Right renal pelvis (tissue), 4 donors: ENCODE results near the gene TBL1X. TPM values are rescaled to one million over a fixed set of nuclear protein-coding genes. Genes with fewer than 3 reads are reported as not detected.
A peak's percentile ranks its signal among the peaks of the same experiment; 100 is the strongest.

ENCODE experiments used
- DNase-seq, 4 donors: peaks; one replicate each; pipeline ENCODE4 v3.0.0-alpha.2; 2013; ENCODE audit warnings: low read depth in 4 of 4, low spot score in 3 of 4, missing footprints in 1 of 4
- polyA plus RNA-seq, 4 donors: library from polyadenylated mRNA; unstranded; fragments of 120-200 nt; gene quantifications; one replicate each; pipeline ENCODE4 v1.2.1, GENCODE V29; 2013; ENCODE audit not compliant: insufficient read length in 4 of 4

The TBL1X gene
- polyA plus RNA-seq, 4 donors = 25.1 to 26.8 (median 26.3) TPM

DNA sequence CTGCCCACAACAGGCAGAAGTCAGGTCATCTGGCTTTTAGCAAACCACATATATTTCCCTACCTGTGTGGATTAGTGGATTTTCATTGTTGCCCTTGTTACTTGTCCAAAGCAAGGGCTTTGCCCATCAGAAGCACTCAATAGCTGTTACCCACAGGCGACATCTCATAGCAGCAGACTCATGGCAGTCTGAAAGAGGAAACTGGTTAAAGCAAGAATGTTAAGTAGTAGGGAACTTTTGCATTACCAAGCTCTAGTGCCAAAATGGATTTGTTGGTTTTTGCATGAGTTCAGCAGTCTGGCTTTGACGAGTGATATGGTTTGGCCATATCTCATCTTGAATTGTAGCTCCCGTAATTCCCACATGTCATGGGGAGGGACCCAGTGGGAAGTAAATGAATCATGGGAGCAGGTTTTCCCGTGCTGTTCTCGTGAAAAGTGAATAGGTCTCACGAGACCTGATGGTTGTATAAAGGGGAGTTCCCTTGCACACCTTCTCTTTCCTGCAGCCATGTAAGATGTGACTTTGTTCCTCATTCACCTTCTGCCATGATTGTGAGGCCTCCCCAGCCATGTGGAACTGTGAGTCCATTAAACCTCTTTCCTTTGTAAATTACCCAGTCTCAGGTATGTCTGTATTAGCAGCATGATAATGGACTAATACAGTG lies 192.9 kb downstream of the TBL1X start:
- DNase-seq = no peak

DNA sequence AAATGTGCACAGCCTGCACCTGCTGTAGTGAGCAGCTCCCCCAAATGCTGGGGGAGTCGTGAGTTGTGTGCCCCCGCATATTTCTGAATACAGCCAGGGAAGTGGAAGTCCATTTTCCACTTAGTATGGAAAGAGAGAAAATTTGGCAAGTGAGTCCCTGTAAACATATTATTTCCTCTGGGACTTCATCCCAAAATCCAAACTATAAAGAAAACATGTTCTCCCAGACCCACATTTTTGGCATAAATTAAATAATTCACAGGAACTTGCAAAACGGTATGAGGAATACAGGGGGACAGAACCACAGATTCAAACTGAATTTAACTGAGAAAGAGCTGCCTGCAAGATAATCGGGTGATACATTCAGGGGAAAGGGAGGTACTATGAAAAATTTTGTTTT lies 193.6 kb downstream of the TBL1X start:
- no peak for DNase-seq

DNA sequence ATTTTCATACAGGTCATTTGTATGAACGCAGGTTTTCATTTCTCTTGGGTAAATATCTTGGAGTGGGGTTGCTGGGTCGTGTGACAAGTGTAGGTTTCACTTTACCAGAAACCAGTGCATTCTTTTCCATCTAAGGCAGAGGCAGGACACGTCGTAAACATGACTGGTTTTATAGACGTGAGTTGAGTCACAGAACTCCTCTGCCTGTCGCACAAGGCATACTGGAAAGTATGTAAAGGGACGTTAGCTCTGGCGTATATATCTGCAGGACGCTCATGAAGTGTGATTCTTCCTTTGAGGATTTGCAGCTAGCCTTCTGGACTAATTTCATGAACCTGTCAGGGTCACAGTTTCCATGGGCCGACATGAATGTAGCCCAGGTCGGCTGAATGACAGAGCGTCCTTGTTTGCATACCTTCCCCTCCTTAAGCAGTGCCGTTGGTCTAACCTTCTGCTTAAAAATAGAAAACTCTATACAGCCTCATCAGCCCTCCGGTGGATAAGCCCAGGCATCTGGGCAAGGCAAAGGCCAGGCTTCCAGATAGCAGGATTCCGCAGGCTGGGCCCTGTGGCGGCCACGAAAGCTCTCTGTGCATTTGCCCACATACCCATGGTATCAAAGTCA lies 194.8 kb downstream of the TBL1X start:
- DNase-seq = no peak

DNA sequence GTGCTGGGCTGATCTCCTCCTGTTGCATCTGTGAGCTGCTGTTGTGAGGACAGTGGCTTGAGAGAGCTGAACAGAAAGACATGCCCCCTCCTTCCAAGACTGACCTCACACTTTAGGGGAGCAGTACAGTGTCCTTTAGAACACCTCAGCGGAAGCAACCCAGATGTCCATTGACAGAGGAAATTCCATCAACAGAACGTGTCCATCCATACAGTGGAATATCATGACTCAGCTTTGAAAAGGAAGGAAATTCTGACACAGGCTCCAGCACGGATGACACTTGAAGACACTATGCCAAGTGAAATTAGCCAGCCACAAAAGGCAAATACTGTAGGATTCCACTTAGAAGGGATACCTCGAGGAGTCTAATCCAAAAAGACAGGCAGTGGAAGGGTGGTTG lies 197.3 kb downstream of the TBL1X start:
- DNase-seq = no peak

DNA sequence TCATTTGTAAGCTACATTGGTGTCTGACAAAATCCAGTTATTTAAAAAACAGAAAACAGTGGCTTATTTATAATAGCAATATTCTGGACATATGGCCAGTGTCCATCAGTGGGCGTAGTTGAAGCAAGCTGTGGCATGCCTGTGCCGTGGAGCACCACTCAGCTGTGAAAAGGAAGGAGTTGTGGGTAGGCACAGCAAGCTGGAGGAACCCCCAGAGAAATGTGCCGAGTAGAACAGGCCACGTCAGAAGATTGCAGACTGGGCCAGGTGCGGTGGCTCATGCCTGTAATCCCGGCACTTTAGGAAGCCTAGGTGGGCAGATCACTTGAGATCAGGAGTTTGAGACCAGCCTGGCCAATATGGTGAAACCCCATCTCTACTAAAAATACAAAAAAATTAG lies 198.4 kb downstream of the TBL1X start:
- no peak for DNase-seq

DNA sequence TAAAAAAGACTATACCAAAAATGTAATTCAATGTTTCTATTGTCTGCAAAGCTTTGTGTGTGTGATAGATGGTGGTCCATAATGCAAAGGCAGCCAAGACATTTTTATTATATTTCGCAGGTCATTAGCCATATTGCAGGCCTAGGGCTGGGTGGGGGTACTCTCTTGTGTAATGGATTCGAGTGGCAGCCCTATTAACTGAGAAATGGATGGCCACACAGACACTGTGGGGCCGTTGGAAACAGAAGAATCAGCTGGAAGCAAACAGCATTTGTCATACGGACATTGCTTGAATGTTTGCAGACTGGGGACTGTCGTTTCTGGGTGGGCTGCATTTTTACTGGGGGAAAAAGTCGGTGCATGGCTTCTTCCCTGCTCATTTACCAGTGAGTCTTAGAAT lies 199.4 kb downstream of the TBL1X start:
- DNase-seq = no peak

DNA sequence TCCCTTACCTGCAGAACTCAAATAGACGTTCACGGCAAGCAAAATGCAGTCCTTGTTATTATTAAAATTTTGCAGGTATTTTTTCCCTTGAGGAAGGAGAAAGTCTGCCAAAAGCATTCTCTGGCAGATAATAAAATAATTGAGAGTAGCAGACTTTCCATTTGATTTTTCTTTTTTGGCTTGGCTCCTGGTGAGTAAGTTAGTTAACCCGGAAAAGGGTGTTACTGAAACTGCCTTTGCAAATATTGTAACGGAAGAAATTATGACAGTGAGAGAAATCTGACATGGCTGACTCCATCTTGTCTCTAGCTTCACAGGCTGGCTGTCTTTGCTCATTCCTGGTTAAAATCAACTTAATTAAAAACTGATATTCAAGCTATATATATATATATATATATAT lies 200.3 kb downstream of the TBL1X start:
- DNase-seq = no peak

DNA sequence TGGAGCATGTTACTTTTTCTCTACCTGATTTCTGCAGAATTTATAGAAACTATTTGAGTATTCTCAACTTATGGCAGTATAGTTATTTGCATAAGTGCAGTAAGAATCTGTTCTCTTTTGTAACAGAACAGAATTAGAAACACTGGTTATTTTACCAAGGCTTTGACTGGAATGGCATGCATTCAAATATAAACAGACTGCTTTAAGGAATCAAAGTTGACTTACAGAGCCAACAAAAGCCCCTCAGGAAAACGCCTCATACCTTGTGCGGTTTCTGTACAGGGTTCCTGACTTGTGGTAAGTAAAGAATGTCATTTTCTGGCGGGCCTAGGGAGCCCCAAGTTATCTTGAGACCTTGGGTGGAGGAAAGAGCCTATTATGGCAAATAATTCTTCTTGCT lies 203.7 kb downstream of the TBL1X start:
- no peak for DNase-seq

DNA sequence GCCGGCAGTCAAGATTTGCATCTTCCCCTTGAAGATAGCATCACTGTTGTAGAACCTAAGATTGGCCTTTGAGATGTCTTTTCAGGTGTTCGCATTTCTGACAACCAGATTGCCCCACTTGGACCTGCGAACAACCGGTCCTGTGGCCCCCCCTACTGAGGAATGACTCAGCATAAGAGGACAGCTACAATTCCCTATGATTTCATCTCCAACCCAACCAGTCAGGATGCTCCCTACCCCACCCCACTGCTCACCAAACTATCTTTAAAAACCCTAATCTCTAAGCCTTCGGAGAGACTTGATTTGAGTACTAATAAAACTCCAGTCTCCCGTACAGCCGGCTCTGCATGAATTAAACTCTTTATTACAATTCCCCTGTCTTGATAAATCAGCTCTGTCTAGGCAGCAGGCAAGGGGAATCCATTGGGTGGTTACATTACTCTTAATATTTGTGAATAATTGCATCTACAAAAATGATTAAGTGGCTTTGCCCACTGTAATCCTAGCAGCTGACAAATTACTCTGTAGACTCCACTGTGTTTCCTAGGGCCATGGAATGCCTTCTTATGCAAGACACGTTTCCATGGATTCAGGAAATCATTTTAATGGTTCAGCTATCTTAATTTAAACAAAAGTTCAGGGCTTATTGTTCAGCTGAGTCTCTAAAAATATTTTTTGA lies 205.4 kb downstream of the TBL1X start:
- no peak for DNase-seq

DNA sequence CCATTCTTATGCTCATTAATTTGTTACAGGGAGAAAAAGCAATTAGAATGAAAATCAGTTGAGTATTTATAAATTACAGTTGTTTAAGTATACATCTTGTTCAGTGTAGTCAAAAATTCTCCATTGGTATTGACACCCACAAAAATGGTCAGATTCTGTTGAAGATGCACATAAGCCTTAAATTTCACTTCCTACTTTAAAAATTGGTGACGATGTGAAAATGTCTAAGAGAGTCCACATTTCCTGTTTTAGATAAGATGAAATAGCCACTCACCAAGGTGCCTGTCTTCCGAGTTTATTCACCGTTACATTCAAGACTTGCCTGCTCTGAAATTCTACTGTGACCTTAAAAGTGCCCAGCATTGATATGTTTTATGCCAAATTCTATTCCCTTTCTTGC lies 207.1 kb downstream of the TBL1X start:
- DNase-seq = no peak

DNA sequence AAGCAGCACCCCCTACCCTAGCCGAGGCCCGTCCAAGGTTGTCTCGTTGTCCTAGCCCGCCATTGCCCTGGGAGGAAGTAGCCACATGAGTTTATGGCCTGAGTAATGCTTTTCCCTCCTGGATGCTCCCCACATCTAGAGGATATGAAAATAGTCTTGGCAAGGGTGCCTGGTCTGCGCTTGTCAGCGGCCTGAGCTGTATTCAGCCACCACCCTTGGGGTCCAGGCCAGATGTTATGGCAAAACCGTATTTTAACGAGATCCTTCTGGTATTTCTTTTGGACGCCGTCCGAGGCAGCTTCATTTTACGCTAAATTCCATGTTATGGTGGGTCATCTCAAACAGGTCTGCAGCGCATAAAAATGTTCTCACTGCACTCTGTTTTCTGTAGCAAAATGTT lies 211.4 kb downstream of the TBL1X start:
- no peak for DNase-seq

DNA sequence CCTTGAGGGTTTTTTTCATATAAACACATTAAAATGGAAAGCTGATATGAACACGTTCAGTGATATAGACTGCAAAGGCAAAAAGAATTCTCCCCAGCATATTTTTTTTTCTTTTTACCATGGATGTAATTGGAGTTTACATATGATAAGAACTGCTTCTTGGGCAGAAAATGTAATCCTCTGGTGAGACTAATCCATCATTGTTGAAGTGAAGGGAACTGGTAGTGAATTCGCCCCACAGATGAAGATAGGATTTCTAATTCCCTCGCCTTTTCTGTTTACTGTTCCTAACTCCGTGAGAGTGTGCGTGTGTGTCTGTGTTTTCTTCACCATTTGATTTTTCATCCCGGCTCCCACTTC lies 211.9 kb downstream of the TBL1X start:
- no peak for DNase-seq

DNA sequence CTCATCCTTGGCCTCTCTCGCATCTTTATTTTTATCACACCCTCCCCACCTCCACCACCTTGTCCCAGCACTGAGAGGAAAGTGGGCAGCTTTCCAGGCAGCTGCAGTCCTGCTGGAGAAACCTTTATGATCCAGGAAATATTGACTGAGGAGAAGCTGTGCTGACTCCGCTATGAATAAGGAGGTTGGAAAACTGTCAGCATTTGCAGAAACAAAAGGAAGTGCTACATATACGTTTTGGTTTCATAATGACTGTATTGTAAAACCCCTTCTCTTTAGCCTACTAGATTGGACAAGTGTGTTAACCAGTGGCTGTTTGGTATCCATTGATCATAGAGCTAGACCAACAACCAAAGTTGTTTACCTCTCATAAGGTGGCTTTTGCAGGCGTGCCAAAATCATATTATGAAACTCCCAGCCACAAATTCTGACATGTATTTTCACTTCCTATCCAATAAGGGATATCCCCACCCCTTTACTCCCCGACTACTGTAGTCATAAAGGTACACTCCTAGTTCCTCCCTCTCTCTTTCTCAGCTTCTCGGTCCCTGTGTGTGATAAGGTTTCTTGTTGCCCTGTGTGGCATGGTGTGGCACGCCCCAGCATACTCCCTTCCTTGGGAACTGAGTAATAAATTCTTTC lies 212.4 kb downstream of the TBL1X start:
- DNase-seq = no peak

DNA sequence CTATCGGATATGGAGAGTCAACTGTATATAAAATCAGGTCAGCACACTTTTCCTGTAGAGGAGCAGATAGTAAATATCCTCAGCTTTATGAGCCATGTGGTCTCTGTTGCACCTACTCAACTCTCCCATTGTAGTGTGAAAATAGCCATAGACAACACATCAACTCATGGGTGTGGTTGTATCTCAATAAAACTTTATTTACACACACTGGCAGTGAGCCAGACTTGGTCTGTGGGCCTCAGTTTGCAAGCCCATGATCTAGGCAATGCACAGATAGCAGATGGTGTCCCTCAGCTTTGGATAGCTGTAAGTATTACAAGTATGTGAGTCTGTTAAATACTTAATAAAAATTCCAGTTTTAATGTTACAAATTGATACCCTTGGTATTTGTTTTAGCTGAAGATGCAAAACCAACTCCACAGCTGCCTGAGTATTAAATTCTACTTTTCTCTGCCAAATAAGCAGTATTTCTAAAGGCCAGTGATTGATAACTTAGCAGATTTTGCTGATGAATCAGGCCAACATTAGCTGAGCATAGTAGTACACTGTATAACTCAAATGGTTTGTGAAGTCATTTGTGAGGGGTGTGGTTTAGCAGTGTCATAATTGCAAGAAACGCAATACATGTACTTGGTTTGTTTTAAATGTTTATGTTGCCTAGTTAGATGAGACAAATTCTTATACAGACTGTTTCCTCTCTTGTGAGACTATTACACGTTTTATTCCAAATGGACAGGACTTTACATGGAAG lies 213.5 kb downstream of the TBL1X start:
- no peak for DNase-seq

DNA sequence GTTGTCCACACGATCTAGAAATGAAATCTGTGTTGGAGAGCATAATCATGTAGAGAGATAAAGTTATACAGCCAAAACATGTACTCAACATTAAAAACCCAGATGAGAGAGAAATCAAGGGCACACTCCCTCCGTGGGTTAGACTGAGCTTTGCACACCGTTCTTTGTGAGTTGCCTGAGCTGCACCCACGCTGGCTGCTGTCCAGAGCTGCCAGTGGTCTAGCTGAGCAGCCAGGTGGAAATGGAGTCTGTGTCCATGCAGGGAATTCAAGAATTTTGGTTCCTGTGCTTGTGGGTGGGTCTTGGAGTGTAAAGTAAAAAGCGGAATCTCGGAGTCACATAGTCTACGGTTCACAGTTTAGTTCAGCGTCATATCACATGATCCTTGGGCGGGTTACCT lies 216.2 kb downstream of the TBL1X start:
- no peak for DNase-seq

DNA sequence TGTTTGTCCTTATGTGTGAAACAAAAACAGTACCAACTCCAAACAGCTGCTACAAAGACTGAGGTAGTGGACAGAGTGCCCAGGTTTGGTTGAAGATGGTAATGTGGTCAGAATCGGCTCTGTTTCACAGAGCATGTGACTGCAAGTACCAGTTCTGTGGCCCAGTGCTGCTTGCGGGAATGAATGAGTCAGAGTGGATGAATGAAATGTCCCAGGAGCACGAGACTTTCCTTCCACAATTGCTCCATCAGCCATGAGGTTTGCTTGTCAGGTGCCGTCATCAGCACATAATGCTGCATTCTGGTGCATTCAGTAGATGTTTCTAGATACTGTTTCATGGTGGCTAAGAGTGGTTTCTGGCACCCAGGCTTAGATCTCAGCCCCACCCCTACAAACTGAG lies 216.6 kb downstream of the TBL1X start:
- DNase-seq = no peak

DNA sequence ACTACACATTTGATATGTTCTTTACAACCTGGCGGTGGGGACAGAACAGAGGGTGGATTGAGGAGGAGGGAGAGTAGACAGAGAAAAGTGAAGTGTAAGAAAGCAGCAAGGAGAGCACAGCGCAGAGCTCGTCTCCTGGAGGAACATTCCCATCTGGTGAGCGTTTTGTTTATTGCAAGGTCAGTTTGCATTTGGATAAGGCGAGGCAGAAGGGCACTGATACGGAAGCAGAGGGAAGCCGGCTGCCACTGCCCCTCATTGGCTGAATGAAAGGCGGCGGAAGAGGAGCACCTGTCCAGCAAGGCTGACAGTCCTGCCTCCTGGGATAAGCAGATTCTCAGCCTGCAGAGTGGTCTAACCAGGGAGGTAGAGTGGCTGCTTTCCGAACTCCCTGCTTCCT lies 217.6 kb downstream of the TBL1X start:
- peak in 1 of 4 donors; percentile 10 for DNase-seq

DNA sequence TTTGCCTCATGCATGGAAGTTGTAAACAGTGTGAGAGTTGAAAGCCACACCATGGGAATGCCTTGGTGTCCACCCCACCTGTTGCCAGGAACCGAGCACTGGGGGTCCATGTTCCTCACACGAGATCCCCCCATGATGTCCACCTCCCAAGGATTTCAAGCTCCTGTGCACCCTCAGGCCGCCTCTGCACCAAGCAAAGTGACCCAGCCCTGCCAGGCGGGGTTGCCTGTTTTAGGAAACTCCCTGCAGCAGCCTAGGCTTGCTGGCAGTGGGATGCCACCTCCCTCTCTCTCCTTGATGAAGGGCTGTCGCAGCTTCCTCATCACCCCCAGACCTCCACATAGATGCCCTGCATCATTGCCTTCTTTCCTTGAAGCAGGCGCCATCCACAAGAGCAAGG lies 218.0 kb downstream of the TBL1X start:
- no peak for DNase-seq

DNA sequence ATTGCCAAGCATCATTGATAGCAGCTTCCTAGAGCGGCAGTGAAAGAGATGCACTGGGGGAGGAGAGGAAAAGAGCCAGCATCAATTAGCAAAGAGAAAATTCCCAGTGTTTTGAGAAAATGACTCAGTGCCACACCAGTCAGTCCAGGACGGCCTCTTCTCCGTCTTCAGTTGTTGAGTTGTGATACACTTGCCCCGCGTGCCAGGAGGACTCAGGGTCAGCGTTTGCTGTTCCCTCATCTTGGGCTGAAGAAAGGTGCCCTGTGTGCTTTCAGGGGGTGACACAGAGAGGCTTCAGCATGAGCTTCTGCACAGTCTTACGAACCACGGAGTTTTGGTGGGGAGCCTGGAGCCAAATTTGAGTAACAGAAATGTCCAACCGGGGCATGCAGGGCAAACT lies 218.5 kb downstream of the TBL1X start:
- no peak for DNase-seq

DNA sequence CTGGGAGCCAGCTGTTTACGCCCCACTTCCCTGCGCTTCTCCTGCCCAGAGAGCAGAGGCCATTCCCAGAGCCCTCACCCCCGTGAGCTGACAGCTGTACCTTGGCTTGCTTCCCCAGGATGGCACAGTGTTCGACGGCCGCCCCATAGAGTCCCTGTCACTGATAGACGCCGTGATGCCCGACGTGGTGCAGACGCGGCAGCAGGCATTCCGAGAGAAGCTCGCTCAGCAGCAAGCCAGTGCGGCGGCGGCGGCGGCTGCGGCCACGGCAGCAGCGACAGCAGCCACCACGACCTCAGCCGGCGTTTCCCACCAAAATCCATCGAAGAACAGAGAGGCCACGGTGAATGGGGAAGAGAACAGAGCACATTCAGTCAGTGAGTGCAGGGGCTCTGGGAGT lies 223.0 kb downstream of the TBL1X start:
- DNase-seq = no peak

DNA sequence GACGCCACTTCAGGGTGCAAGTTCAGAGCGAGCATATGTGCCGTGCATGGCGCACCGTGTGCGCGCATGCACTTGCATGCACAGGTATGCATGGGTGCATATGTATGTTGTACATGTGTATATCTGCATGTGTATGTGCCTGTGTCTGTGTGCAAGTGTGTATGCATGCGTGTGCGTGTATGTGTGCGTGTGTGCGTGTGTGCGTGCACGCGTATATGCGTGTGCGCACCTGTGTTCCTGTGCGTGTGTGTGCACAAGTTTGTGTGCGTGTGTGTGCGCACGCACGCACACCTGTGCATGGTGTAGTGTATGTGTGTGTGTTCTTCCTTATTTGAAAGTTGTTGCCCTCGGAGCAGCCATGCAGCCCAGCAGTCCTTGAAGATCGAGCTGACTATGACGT lies 224.0 kb downstream of the TBL1X start:
- DNase-seq = no peak
